Amniotic stem cell (primary cell): ENCODE measurements around the gene ACER3.
"Not testable (repeated sequence)": the region's sequence is repeated elsewhere in the genome, so short reads cannot be mapped to it uniquely, and the experiment has no call there.

ENCODE experiments used
- DNase-seq: peaks from one replicate; lab custom pipeline; 2025; lab: John Stamatoyannopoulos, UW

ACER3 gene

GRCh38 chr11:77057938-77058474, 197.3 kb downstream of the ACER3 start:
- DNase-seq = no peak

- DNase-seq = no peak
Observed at GRCh38 chr11:77058900-77059299, 198.2 kb downstream of the ACER3 start.

- no peak for DNase-seq
Observed at GRCh38 chr11:77059806-77060205, 199.1 kb downstream of the ACER3 start.

- DNase-seq = no peak
Observed at GRCh38 chr11:77060234-77060633, 199.5 kb downstream of the ACER3 start.

GRCh38 chr11:77061258-77061657, 200.5 kb downstream of the ACER3 start:
- not testable (repeated sequence) for DNase-seq

- no peak for DNase-seq
Observed at GRCh38 chr11:77062924-77063323, 202.2 kb downstream of the ACER3 start.

- no peak for DNase-seq
Observed at GRCh38 chr11:77063407-77063806, 202.7 kb downstream of the ACER3 start.

GRCh38 chr11:77063861-77064260, 203.1 kb downstream of the ACER3 start:
- no peak for DNase-seq

- no peak for DNase-seq
Observed at GRCh38 chr11:77064648-77065217, 204.0 kb downstream of the ACER3 start.

- peak; percentile 25 for DNase-seq
Observed at GRCh38 chr11:77065878-77066228, 205.1 kb downstream of the ACER3 start.

GRCh38 chr11:77066229-77067042, 205.7 kb downstream of the ACER3 start, which contains the start of gene CAPN5:
Gene CAPN5, plus strand, starts transcription at chr11:77066971. Its CDS starts 17,916 bp downstream, at chr11:77084887.
- peak; percentile 79 for DNase-seq

- no peak for DNase-seq
Observed at GRCh38 chr11:77067861-77068443, 207.2 kb downstream of the ACER3 start.

- DNase-seq = no peak
Observed at GRCh38 chr11:77068457-77069335, 208.0 kb downstream of the ACER3 start.

GRCh38 chr11:77069336-77069968, 208.7 kb downstream of the ACER3 start:
- DNase-seq = no peak

GRCh38 chr11:77069969-77070582, 209.4 kb downstream of the ACER3 start:
- no peak for DNase-seq

GRCh38 chr11:77071077-77071476, 210.4 kb downstream of the ACER3 start:
- DNase-seq = no peak

- no peak for DNase-seq
Observed at GRCh38 chr11:77071671-77072605, 211.2 kb downstream of the ACER3 start.

- no peak for DNase-seq
Observed at GRCh38 chr11:77072851-77073327, 212.2 kb downstream of the ACER3 start.

GRCh38 chr11:77073328-77074001, 212.7 kb downstream of the ACER3 start:
- DNase-seq = peak; percentile 91
